HepG2 (cell line): ENCODE measurements around the gene FOXA1. TPM values are rescaled to one million over a fixed set of nuclear protein-coding genes. Genes with fewer than 3 reads are reported as not detected.
A peak's percentile ranks its signal among the peaks of the same experiment; 100 is the strongest.

Experiments used
- CTCF ChIP-seq: sonication (generic); formaldehyde crosslinking; IDR thresholded peaks from 2 replicates; pipeline ENCODE4 v1.5.0; 2020; ENCODE audit warnings: mild to moderate bottlenecking, missing genetic modification reagents, moderate library complexity
- FOXC1 ChIP-seq: sonication (generic); formaldehyde crosslinking; IDR thresholded peaks from 2 replicates; pipeline ENCODE4 v1.8.0; 2022; ENCODE audit warnings: mild to moderate bottlenecking, missing genetic modification reagents, borderline replicate concordance
- FOXJ3 ChIP-seq: sonication (generic); formaldehyde crosslinking; IDR thresholded peaks from 2 replicates; pipeline ENCODE4 v1.4.0; 2020; ENCODE audit warnings: missing genetic modification reagents, mild to moderate bottlenecking, borderline replicate concordance
- KAT7 ChIP-seq: IDR thresholded peaks from 2 replicates; pipeline ENCODE4 v1.6.1; 2018; ENCODE audit warnings: borderline replicate concordance, missing compliant biosample characterization
- MTA1 ChIP-seq: sonication (generic); formaldehyde crosslinking; IDR thresholded peaks from 2 replicates; pipeline ENCODE4 v1.4.0; 2020; ENCODE audit warnings: missing genetic modification reagents, mild to moderate bottlenecking, borderline replicate concordance
- PAX8 ChIP-seq: sonication (generic); formaldehyde crosslinking; IDR thresholded peaks from 2 replicates; pipeline ENCODE4 v1.8.0; 2022; ENCODE audit warnings: mild to moderate bottlenecking, missing genetic modification reagents, borderline replicate concordance
- REL ChIP-seq: sonication (generic); formaldehyde crosslinking; conservative IDR thresholded peaks from 2 replicates; pipeline ENCODE4 v1.8.0; 2022; ENCODE audit warnings: mild to moderate bottlenecking, missing genetic modification reagents, moderate library complexity
- ZBTB33 ChIP-seq: sonication (generic); formaldehyde crosslinking; IDR thresholded peaks from 2 replicates; pipeline ENCODE4 v1.4.0; 2020; ENCODE audit warnings: missing genetic modification reagents
- ZBTB38 ChIP-seq: sonication (generic); formaldehyde crosslinking; IDR thresholded peaks from 2 replicates; pipeline ENCODE4 v1.5.1; 2020; ENCODE audit warnings: mild to moderate bottlenecking, missing genetic modification reagents
- ZNF225 ChIP-seq: sonication (generic); formaldehyde crosslinking; IDR thresholded peaks from 2 replicates; pipeline ENCODE4 v1.4.0; 2020; ENCODE audit warnings: mild to moderate bottlenecking, missing genetic modification reagents
- ZNF256 ChIP-seq: sonication (generic); formaldehyde crosslinking; conservative IDR thresholded peaks from 2 replicates; pipeline ENCODE4 v1.4.0; 2020; ENCODE audit warnings: missing genetic modification reagents
- ZNF274 ChIP-seq: sonication (generic); formaldehyde crosslinking; IDR thresholded peaks from 2 replicates; pipeline ENCODE4 v1.5.1; 2020; ENCODE audit warnings: mild to moderate bottlenecking, missing genetic modification reagents
- ZNF30 ChIP-seq: sonication (generic); formaldehyde crosslinking; IDR thresholded peaks from 2 replicates; pipeline ENCODE4 v1.5.0; 2020; ENCODE audit warnings: mild to moderate bottlenecking, missing genetic modification reagents
- ZNF543 ChIP-seq: sonication (generic); formaldehyde crosslinking; IDR thresholded peaks from 2 replicates; pipeline ENCODE4 v1.4.0; 2020; ENCODE audit warnings: mild to moderate bottlenecking, missing genetic modification reagents
- ZNF740 ChIP-seq: sonication (generic); formaldehyde crosslinking; IDR thresholded peaks from 2 replicates; pipeline ENCODE4 v1.4.0; 2020; ENCODE audit warnings: missing genetic modification reagents
- ZNF768 ChIP-seq: sonication (generic); formaldehyde crosslinking; IDR thresholded peaks from 2 replicates; pipeline ENCODE4 v1.4.0; 2020; ENCODE audit warnings: missing genetic modification reagents
- ZNF776 ChIP-seq: sonication (generic); formaldehyde crosslinking; IDR thresholded peaks from 2 replicates; pipeline ENCODE4 v1.4.0; 2020; ENCODE audit warnings: mild to moderate bottlenecking, missing genetic modification reagents
- polyA plus RNA-seq, 8 experiments: library from polyadenylated mRNA; depleted of rRNA in 3 of 8; stranded (reverse) in 7 of 8; unstranded in 1 of 8; fragments of >200 nt; fragmentation: Illumina TruSeq in 4 of 8; extraction: Trizol in 4 of 8; gene quantifications; 2 replicates each; pipeline versions ENCODE4 v1.2.1 to v1.2.3, GENCODE V29; 2011 to 2016; ENCODE audit warnings: low read depth in 4 of 8, missing spikeins in 1 of 8, mixed read lengths in 1 of 8; ENCODE audit not compliant: insufficient read depth in 1 of 8
- total RNA-seq, 5 experiments: library from RNA; depleted of rRNA; stranded (reverse); fragments of >200 nt; fragmentation: Illumina TruSeq; extraction: Trizol; gene quantifications; 2 replicates each; pipeline ENCODE4 v1.2.3, GENCODE V29; 2016; ENCODE audit warnings: low read depth in 1 of 5
- TF ChIP-seq, protein P1 (sequence below): IDR thresholded peaks from 2 replicates; pipeline ENCODE4 v1.4.0; 2020; ENCODE audit warnings: mild to moderate bottlenecking, missing genetic modification reagents

The FOXA1 gene
- total and polyA plus RNA-seq, 2 of the 13 experiments (the other 11 are each of a cell fraction or from before 2014, with no cell fraction given), result 43.4 to 58.6 TPM

GRCh38 chr14:37591311-37591940 lies 3.6 kb downstream of the FOXA1 start (continued):
- peak; percentile 24; the same call in 1 of the 2 replicates for TF ChIP-seq CTCF
- TF ChIP-seq ZNF740 (CRISPR knock-in tag), result 0 out of 2 replicates have a peak, but pooled peaks have one; percentile 22
- TF ChIP-seq ZNF30 (CRISPR knock-in tag), result no peak
- peak; percentile 95 for TF ChIP-seq ZBTB33 (CRISPR knock-in tag)
- TF ChIP-seq ZNF274, result peak; percentile 80; the same call in 1 of the 2 replicates
- TF ChIP-seq, protein P1, sequence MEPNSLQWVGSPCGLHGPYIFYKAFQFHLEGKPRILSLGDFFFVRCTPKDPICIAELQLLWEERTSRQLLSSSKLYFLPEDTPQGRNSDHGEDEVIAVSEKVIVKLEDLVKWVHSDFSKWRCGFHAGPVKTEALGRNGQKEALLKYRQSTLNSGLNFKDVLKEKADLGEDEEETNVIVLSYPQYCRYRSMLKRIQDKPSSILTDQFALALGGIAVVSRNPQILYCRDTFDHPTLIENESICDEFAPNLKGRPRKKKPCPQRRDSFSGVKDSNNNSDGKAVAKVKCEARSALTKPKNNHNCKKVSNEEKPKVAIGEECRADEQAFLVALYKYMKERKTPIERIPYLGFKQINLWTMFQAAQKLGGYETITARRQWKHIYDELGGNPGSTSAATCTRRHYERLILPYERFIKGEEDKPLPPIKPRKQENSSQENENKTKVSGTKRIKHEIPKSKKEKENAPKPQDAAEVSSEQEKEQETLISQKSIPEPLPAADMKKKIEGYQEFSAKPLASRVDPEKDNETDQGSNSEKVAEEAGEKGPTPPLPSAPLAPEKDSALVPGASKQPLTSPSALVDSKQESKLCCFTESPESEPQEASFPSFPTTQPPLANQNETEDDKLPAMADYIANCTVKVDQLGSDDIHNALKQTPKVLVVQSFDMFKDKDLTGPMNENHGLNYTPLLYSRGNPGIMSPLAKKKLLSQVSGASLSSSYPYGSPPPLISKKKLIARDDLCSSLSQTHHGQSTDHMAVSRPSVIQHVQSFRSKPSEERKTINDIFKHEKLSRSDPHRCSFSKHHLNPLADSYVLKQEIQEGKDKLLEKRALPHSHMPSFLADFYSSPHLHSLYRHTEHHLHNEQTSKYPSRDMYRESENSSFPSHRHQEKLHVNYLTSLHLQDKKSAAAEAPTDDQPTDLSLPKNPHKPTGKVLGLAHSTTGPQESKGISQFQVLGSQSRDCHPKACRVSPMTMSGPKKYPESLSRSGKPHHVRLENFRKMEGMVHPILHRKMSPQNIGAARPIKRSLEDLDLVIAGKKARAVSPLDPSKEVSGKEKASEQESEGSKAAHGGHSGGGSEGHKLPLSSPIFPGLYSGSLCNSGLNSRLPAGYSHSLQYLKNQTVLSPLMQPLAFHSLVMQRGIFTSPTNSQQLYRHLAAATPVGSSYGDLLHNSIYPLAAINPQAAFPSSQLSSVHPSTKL, result 0 out of 2 replicates have a peak, but pooled peaks have one; percentile 19
- 0 out of 2 replicates have a peak, but pooled peaks have one; percentile 43 for TF ChIP-seq ZNF543 (CRISPR knock-in tag)
- TF ChIP-seq FOXC1, result peak; percentile 63
- TF ChIP-seq MTA1 (CRISPR knock-in tag), result peak; percentile 51; the same call in 1 of the 2 replicates
- TF ChIP-seq ZNF225 (CRISPR knock-in tag), result no peak
- TF ChIP-seq ZNF776 (CRISPR knock-in tag), result no peak
- TF ChIP-seq KAT7 (CRISPR knock-in tag), result 0 out of 2 replicates have a peak, but pooled peaks have one; percentile 45
- peak; percentile 20; the same call in 1 of the 2 replicates for TF ChIP-seq ZNF768 (CRISPR knock-in tag)
- peak; percentile 96 for TF ChIP-seq ZBTB38 (CRISPR knock-in tag)
- TF ChIP-seq REL (CRISPR knock-in tag), result no peak
- no peak for TF ChIP-seq FOXJ3 (CRISPR knock-in tag)
- 0 out of 2 replicates have a peak, but pooled peaks have one; percentile 25 for TF ChIP-seq PAX8 (CRISPR knock-in tag)
- no peak for TF ChIP-seq ZNF256 (CRISPR knock-in tag)
